H1 (cell line): Measurements from ENCODE around the gene GJB3.

Experiments used
- ASH2L ChIP-seq: fragments of 200-600, 300-600 bp; sonication (generic); IDR thresholded peaks from one replicate; pipeline ENCODE4 v1.7.1; 2017; ENCODE audit warnings: low read length
- CBX8 ChIP-seq: fragments of 300-800, 300-1000 bp; sonication (generic); IDR thresholded peaks from 2 replicates; pipeline ENCODE4 v1.7.1; 2016; ENCODE audit warnings: low read depth, low read length, borderline replicate concordance
- CREB1 ChIP-seq: IDR thresholded peaks from 2 replicates; pipeline ENCODE4 v1.6.1; 2012; ENCODE audit warnings: inconsistent platforms
- EP300 ChIP-seq, 2 experiments: IDR thresholded peaks; 1 replicate in 1 of 2; 2 replicates in 1 of 2; pipeline ENCODE4 v1.6.1; 2011 to 2012; ENCODE audit warnings: low read depth in 2 of 2, low read length in 2 of 2, mild to moderate bottlenecking in 2 of 2, borderline replicate concordance in 1 of 2, inconsistent platforms in 1 of 2, moderate library complexity in 1 of 2
- POLR2A ChIP-seq, 2 experiments: IDR thresholded peaks; 1 replicate in 1 of 2; 2 replicates in 1 of 2; pipeline ENCODE4 v1.6.1; 2011; ENCODE audit warnings: low read depth in 2 of 2, low read length in 2 of 2, mild to moderate bottlenecking in 2 of 2; ENCODE audit errors: control extremely low read depth in 1 of 2
- POLR2AphosphoS5 ChIP-seq: IDR thresholded peaks from 2 replicates; pipeline ENCODE4 v1.6.1; 2011; ENCODE audit warnings: low read depth, low read length
- RAD21 ChIP-seq, 2 experiments: IDR thresholded peaks in 1 of 2; conservative IDR thresholded peaks in 1 of 2; 2 replicates each; pipeline ENCODE4 v1.6.1; 2011; ENCODE audit warnings: low read depth in 2 of 2, low read length in 2 of 2, improper control_type of control experiment in 1 of 2, inconsistent platforms in 1 of 2, mild to moderate bottlenecking in 1 of 2, moderate library complexity in 1 of 2
- TAF1 ChIP-seq: IDR thresholded peaks from 2 replicates; pipeline ENCODE4 v1.6.1; 2011; ENCODE audit warnings: mild to moderate bottlenecking, low read depth, low read length
- TEAD4 ChIP-seq: IDR thresholded peaks from 2 replicates; pipeline ENCODE4 v1.6.1; 2012; ENCODE audit warnings: low read depth, low read length, inconsistent platforms, mixed read lengths
- ZNF274 ChIP-seq: IDR thresholded peaks from 2 replicates; pipeline ENCODE4 v1.7.0; 2012; ENCODE audit warnings: low read length, borderline replicate concordance; ENCODE audit errors: extremely low read depth
- TF ChIP-seq, protein P1 (sequence below), 3 experiments: IDR thresholded peaks; 1 replicate in 2 of 3; 2 replicates in 1 of 3; pipeline versions ENCODE4 v1.5.1 to v1.6.1; 2011; ENCODE audit warnings: low read length in 3 of 3, mild to moderate bottlenecking in 3 of 3, inconsistent platforms in 2 of 3, low read depth in 1 of 3, moderate library complexity in 1 of 3; ENCODE audit not compliant: insufficient read depth in 1 of 3; ENCODE audit errors: control extremely low read depth in 1 of 3
- TF ChIP-seq, protein P2 (sequence below): IDR thresholded peaks from 2 replicates; pipeline ENCODE4 v1.6.1; 2012; ENCODE audit warnings: inconsistent platforms

DNA sequence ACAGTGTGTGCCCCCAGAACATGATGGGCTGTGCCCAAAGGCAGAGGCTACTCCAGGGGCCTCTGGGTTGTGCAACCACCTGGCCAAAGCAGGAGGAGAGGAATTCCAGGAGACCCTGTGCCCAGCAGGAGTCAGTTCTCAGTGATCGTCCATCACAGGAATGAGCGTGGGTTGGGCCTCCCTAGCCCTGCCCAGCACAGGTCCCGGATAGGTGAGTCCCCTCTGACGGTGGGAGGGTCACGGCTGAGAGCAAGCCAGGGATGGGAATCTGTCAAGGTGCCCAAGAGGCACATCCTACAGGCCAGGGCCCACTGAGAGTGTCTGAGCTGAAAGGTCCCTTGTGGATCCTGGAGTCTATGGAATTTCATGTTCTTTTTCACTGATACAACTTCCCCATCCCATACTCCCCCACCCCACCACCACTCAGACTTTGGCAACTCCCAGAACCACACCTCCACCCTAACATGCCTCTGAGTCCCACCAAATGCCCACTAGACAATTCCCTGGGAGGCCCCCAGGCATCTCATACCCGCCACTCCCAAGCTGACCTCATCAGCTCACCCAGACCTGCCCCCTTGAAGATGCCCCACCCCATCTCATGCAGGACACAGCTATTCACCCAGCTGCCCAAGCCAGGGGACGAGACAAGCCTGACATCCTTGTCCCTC is 18.4 kb upstream of the GJB3 start:
- TF ChIP-seq TEAD4 (no peak), ZNF274 (no peak), POLR2AphosphoS5 (no peak), POLR2A (IDR thresholded peaks at IDR 0.05; ENCODE audit: control extremely low read depth in 1 of 2, low read depth in 2 of 2, low read length in 2 of 2) (no peak), TAF1 (no peak), ASH2L (no peak), CREB1 (no peak), RAD21 (IDR thresholded peaks at IDR 0.05 in 1 of 2, conservative IDR thresholded peaks at IDR 0.05 in 1 of 2; ENCODE audit: low read depth in 2 of 2, low read length in 2 of 2) (no peak), CBX8 (no peak), EP300 (IDR thresholded peaks at IDR 0.05; ENCODE audit: borderline replicate concordance in 1 of 2, low read depth in 2 of 2, low read length in 2 of 2) (no peak)
- TF ChIP-seq, protein P1, sequence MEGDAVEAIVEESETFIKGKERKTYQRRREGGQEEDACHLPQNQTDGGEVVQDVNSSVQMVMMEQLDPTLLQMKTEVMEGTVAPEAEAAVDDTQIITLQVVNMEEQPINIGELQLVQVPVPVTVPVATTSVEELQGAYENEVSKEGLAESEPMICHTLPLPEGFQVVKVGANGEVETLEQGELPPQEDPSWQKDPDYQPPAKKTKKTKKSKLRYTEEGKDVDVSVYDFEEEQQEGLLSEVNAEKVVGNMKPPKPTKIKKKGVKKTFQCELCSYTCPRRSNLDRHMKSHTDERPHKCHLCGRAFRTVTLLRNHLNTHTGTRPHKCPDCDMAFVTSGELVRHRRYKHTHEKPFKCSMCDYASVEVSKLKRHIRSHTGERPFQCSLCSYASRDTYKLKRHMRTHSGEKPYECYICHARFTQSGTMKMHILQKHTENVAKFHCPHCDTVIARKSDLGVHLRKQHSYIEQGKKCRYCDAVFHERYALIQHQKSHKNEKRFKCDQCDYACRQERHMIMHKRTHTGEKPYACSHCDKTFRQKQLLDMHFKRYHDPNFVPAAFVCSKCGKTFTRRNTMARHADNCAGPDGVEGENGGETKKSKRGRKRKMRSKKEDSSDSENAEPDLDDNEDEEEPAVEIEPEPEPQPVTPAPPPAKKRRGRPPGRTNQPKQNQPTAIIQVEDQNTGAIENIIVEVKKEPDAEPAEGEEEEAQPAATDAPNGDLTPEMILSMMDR (IDR thresholded peaks at IDR 0.05; ENCODE audit: control extremely low read depth in 1 of 3, insufficient read depth in 1 of 3, low read depth in 1 of 3, low read length in 3 of 3), result no peak
- TF ChIP-seq, protein P2, sequence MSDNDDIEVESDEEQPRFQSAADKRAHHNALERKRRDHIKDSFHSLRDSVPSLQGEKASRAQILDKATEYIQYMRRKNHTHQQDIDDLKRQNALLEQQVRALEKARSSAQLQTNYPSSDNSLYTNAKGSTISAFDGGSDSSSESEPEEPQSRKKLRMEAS, result no peak
